ENCODE data around the gene LGALS4.
"Not testable (repeated sequence)": the region's sequence is repeated elsewhere in the genome, so short reads cannot be mapped to it uniquely, and the experiment has no call there.

The LGALS4 gene, protein sequence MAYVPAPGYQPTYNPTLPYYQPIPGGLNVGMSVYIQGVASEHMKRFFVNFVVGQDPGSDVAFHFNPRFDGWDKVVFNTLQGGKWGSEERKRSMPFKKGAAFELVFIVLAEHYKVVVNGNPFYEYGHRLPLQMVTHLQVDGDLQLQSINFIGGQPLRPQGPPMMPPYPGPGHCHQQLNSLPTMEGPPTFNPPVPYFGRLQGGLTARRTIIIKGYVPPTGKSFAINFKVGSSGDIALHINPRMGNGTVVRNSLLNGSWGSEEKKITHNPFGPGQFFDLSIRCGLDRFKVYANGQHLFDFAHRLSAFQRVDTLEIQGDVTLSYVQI

DNA sequence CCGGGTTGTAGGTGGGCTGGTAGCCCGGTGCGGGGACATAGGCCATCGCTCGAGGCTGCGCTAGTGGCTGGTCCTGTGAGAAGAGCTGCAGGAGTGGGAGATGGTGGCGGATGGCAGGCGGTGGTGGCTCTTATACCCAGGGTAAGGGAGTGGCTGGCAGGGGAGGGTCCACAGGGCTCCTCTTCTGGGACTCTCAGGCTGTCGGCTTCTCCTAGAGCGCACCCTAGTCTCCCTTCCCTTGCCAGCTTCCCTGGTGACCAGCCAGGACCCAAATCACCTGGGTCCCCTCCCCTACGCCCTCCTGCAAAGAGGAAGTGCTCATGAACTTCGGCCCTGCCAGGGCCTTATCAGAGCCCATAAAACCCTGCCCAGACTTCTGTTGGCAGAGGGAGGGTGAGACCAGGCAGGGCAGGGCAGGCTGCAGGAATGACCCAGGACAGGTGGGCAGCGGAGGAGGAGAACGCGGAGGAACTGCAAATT lies at the start of gene LGALS4:
LGALS4 (minus strand) TSS at position 105 of the 480 bp plus-strand sequence; CDS start at position 46, 59 bp downstream.
- no peak for DNase-seq (ENCODE audit: low read depth in 2 of 2)

DNA sequence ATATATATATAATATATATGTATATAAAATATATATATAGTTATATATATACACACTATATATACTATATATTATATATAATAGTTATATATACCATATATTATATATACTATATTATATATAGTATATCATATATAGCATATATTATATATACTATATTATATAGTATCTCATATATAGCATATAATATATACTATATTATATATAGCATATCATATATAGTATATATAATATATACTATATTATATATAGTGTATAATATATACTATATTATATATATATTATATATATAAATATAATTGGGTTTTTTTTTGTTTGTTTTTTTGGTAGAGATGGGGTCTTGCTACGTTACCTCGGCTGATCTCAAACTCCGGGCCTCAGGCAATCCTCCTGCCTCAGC lies 48.6 kb upstream of the LGALS4 start:
- no peak for DNase-seq (ENCODE audit: low read depth in 2 of 2)

DNA sequence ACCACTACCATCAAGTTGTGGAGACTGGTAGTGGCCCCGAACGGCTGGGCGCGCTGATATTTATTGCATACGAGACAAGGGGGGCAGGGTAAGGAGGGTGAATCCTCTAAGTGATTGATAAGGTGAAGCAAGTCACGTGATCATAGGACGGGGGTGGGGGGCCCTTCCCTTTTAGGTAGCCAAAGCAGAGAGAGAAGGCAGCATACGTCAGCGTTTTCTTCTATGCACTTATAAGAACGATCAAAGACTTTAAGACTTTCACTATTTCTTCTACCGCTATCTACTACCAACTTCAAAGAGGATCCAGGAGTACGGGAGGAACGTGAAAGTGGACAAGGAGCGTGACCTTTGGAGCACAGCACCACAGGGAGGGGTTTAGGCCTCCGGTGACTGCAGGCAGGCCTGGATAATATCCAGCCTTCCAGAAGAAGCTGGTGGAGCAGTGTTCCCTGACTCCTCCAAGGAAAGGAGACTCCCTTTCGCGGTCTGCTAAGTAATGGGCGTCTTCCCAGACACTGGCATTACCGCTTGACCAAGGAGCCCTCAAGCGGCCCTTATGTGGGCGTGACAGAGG lies 47.0 kb upstream of the LGALS4 start:
- not testable (repeated sequence) for DNase-seq (ENCODE audit: low read depth in 2 of 2)

DNA sequence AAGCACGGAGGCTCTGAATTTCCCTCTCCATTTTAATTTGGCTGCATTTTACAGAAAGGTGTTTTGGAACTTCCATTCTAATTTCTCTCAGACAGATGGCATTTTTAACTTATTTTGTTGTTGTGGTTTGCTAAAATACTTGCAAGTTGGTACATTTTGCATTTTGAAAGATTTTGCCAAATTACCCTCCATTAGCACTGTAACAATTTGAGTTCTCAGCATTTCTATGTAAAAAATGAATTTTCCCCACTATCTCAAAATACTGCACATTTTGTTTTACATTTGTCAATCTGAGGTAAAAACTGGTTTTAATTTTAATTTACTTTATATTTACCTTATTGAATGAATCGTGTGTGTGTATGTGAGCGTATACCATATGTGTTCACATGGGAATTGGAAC lies 44.1 kb upstream of the LGALS4 start:
- no peak for DNase-seq (ENCODE audit: low read depth in 2 of 2)

DNA sequence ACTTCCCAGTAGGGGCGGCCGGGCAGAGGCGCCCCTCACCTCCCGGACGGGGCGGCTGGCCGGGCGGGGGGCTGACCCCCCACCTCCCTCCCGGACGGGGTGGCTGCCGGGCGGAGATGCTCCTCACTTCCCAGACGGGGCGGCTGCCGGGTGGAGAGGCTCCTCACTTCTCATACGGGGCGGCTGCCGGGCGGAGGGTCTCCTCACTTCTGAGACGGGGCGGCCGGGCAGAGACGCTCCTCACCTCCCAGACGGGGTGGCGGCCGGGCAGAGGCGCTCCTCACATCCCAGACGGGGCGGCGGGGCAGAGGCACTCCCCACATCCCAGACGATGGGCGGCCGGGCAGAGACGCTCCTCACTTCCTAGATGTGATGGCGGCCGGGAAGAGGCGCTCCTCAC lies 43.0 kb upstream of the LGALS4 start:
- not testable (repeated sequence) for DNase-seq (ENCODE audit: low read depth in 2 of 2)

DNA sequence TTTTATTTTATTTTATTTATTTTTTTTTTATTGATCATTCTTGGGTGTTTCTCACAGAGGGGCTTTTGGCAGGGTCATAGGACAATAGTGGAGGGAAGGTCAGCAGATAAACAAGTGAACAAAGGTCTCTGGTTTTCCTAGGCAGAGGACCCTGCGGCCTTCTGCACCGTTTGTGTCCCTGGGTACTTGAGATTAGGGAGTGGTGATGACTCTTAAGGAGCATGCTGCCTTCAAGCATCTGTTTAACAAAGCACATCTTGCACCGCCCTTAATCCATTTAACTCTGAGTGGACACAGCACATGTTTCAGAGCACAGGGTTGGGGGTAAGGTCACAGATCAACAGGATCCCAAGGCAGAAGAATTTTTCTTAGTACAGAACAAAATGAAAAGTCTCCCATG lies 42.2 kb upstream of the LGALS4 start:
- not testable (repeated sequence) for DNase-seq (ENCODE audit: low read depth in 2 of 2)

DNA sequence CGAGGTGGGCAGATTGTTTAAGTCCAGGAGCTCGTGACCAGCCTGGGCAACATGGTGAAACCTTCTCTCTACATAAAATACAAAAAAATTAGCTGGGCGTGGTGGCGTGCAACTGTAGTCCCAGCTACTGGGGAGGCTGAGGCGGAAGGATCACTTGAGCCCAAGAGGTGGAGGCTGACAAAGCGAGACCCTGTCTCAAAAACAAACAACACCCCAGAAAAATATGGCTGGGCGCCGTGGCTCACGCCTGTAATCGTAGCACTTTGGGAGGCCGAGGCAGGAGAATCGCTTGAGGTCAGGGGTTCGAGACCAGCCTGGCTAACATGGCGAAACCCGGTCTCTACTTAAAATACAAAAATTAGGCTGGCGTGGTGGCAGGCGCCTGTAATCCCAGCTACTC lies 40.5 kb upstream of the LGALS4 start:
- no peak for DNase-seq (ENCODE audit: low read depth in 2 of 2)

DNA sequence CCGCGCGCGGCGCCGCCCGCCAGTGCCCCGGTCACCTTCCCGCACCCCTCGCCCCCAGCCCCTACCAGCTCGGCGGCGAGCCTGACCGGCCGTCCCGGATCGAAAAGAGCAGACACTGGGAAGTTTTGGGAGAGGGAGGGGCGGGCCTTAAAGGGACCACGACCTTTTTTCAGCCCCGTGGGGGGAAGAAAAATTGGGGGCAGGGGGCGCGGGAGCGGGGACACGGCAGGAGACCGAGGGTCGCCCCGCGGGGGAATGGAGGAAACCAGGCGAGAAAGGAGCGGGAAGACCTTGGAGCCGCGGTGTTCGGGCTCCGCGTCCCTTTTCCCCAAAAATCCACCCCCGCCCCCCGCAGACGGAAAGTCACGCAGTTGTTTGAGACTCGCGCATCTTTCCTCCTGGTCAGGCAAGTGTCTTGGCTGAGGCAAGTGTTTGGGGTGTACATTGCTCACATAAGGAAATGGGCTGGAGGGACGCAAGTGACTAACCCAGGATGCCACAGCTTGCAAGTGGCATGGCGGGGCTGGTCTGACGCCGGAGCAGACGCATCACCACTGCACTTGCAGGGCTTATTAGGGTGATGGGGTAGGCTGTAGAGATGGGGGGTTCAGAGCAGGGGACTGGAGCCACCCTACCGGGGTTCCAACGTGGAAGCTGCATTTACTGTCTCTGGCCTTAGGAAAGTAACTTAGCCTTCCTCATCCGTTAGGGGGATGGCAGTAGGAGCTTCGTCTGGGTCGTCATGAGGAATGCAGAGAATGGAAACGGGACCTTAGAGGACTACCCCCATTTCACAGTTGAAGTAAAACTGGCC lies 39.7 kb upstream of the LGALS4 start:
- no peak for DNase-seq (ENCODE audit: low read depth in 2 of 2)

DNA sequence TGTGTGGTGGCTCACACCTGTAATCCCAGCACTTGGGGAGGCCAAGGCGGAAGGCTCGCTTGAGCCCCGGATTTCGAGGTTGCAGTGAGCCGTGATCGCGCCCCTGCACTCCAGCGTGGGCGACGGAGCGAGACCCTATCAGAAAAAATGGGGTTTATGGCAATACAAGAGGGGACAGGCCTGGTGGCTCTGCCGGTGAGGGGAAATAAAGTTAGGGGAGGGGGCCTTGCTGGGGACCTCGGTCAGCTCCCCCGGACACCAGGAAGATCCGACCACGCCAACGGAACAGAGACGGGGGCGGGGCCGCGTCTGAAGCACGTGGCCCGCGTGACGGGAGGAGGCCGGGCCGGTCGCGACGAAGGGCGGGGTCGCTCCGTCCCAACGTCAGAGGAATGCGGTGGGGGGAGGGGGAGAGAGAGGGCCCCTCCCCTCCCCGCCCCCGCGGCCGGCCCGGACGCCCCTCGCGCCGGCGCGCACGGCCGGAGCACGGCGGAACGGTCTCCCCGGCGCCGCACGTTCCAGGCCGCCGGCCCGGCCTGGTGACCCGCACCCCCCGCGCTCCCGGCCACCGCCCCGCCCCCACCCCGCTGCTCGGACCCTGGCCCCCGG lies 39.0 kb upstream of the LGALS4 start:
- peak; percentile 88 to 90 for DNase-seq (ENCODE audit: low read depth in 2 of 2)

DNA sequence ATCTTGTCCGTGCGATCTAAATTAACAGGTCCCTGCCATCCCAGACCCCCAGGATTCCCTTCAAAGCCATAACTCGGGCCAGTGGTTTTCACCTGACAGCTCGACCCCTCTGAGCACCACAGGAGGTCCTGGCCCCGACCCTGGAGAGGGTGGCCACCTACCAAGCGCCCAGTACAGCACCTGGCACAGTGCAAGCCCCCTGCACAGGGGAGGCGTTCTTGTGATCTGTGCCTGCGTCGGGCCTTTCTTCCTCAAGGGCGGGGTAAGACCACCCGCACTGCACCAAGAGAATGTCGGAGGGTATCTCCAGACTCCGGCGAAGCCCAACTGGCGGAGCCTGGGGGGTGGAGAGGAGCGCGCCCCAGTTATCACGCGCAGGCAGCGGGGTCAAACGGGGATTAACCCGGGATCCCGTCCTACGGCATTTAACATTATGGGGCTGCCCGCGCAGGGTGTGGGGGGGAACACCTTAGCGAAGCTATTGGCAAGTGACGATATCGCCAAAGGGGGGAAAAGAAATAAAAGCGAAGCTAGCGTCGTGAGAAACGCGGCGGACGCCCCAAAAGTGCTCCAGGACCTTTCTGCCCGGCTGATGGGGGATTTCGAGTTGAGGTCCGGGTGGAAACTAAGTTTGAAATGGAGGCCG lies 38.4 kb upstream of the LGALS4 start:
- DNase-seq (ENCODE audit: low read depth in 2 of 2): no peak

DNA sequence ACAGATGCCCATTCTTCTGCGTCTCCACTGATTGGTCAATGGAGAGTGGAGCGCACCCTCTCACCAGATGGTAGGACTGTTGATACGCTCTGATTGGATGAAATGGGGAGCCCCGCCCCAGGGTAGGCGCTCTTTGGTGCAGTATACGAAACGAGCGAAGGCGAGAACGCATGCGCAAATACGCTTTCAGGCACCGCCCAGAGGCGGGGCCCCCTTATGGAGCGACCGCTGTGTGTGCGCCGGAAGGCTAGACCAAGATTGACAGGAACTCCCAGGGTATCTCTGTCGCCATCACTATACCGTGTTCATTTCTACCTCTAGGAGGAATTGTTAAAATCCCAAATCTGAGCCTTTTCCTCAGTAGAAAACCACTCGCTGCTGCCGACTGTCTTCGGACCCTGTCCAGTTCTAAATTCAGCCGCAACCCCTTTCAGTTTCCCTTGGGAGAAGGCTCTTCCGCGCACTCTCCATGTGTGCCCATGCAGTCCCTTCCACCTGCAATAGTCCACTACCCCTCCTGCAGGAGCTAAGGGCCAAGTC lies 37.8 kb upstream of the LGALS4 start:
- peak; percentile 95 to 97 for DNase-seq (ENCODE audit: low read depth in 2 of 2)

DNA sequence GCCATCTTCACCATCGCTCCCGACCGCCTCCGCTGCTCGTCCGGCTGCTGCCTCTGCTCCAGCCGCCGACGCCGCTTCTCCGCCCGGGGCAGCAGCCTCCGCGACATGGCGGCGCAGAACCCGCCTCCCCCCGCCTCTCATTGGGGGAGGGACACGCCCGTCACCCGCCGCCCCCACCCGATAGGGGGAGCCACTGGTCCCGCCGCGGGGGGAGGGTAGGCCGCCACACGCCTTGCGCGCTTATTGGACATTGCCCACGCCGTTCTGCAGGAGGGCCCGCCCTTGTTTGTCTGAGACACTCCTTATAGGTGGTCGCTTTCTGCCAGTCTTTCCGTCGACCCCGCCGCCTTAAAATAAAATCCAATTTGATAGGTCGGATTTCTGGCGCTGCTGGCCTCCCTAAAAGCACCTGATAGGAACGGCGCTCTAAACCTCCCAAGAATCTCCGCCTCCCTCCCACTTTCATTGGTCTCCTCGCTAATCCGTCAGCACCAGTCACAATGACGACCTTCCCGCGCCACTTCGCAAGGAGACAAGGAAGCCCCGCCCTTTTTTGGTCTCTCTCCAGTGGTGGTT lies 37.2 kb upstream of the LGALS4 start, which contains the start of gene HNRNPL:
HNRNPL (minus strand) TSS at position 127 of the 576 bp plus-strand sequence; CDS start at position 107, 20 bp downstream.
- peak; percentile 98 to 99 for DNase-seq (ENCODE audit: low read depth in 2 of 2)

DNA sequence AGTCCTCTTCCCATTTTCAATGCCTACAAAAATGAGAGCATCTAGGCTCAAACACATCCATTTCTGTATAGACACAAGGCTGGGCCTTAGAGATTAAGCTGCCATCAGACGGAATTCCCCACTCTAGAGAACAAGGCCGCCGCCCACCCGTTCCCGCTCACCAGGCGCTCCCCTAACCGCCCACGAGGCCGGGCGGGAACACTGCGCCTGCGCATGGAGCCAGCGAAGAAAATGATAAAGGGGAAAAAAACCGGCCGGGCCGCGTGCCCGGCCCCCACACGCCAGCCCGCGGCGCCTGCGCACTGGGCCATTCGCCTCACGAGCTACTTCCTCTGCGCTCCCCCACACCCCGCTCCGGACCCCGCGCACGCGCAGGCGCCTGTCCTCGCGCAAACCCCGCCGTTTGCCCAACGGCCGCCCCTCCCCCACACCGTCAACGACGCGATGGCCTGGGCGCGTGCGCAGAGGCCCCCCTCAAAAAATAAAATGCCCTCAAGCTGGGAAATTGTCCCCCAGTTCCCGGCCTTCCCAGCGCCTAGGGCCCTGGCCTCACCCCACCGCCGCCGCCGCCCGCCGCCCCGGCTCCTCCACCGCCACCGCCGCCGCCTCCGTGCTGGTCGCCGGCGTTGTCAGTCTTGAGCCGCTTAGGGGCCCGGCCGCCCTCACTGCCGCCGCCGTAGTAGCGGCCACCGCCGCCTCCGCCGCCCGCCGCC lies 36.6 kb upstream of the LGALS4 start:
- peak; percentile 99 for DNase-seq (ENCODE audit: low read depth in 2 of 2)

DNA sequence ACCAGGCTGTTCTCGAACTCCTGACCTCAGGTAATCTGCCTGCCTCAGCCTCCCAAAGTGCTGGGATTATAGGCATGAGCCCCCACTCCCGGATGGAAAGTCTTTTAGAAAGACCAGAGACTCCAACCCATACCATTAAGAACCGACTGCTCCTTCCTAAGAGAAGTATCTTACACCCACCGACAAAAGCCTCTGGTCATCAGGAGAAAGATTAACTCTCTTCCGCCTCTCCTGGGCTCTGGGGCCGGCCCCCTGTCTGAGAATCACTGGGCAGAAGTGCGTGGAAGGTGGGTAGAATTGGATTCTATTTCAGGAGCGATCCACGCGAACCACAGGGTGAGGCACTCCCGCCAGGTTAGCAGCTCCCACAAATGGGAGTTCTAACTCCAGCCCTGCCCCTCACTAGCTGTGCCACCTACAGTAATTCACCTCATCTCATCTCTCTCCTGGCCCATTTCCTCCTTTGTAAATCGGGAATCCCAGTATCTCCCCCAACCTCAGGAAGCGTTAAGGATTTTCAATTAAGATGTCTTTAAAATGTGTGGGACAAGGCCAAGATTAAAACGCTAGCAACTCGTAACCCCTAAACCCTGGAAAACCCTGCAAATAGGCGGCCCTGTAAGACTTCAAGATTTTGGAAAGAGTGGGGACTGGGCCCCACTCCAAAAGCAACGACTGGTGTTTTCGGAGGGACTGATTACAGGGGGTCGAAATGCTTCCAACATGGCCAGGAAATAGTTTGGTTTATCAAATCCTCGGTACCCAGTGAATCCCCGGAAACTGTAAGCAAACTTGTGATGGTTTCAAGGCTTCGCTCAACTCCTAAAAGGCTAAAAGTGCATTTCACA lies 35.8 kb upstream of the LGALS4 start:
- no peak for DNase-seq (ENCODE audit: low read depth in 2 of 2)

DNA sequence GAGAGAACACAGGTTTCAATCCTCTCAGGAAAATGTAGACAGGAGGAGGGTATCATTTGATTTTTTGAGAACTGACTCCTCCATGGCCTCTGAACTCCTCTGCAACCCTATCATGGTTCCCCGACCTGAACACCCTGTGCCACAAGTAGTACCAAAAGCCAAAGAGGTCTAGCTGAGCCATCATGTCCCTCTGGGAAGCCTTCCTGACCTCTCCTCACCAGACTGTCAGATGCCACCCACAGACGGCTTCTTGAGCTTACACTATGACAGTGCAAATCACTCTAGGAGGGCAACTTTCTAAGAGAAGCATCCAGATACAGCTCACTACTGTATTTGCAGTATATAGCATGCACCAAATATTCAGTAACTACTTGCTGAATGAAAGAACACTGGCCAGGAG lies 33.4 kb upstream of the LGALS4 start:
- DNase-seq (ENCODE audit: low read depth in 2 of 2): no peak

DNA sequence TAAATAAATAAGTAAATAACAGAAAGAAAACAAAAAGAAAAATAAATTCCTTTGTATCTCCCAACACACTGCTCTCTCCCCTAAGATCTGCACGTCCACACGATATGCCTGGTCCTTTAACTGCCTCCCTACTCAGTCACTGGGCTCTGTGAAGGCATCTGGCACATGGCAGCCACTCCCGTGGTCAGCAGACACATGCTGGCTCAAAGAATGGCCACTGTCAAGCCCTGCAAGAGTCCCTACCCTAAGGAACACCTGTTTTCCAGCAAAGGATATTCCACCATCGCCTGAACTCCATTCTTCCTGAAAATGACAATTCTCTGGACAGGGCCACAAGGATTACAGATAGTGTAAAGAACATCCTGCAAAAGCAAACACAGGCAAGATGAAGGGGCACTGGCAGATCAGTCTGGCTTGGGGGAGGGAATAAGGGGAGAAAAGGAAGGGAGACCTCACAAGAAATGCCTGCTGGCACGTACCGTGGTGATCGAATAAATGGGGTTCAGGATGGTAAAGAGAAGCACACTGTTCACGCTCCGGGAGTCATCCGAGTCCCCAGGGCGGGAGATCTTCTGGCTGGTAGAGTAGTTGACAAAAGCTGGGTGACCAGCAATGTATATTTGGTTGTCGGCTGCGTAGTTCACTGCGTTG lies 32.8 kb upstream of the LGALS4 start:
- no peak for DNase-seq (ENCODE audit: low read depth in 2 of 2)

DNA sequence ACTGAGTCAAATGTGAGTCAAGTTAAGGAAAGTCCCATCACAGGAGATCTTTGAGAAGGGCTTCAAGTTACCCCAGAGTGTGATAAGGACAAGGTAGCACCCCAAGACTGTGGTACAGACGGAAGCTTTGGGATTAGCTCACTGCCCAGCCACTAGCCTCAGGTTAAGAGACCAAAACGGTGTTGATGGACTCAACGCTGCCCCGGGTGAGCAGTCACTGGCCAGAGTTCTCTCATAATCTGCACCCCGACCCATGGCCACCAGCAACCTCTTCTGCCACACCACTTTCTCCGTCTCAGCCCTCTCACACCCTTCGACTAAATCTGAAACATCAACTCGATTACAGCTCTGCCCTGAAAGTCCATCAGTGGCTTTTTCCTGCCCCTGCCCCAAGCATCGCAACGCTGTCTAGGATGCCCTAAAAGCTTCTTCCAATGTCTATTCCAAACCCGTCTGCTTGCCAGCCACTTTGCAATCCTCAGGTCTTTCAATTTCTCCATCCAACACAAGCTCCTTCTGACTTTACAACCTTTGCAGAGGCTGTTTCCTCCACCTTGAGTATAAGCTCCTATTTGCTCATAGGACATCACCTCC lies 31.4 kb upstream of the LGALS4 start:
- DNase-seq (ENCODE audit: low read depth in 2 of 2): no peak

DNA sequence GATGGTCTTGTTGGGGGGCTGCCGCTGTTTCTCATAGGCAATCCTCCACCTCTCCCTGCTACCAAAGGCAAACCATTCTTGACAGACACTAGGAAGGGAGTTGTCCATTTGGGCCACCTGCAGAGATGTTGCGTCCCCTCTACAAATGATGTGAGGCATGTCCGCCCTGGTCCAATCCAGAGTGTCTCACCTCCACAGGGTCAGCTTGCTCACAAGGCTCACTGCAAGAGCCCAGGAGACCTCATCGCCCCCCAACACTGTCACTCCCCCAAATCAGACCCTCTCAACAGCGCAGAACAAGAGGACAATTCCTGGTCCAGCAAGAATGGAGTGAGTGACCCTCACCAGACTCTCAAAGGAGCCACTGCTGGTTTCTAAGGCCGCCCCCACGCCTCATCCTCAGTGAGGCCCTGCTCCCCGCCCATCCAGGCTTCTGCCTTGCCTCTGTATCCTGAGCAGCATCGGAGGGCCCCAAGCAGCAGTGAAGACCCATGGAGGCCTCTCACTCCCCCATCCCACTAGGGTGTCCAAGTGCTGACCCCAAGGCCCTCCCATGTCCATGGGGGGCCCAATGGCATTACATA lies 30.5 kb upstream of the LGALS4 start:
- no peak for DNase-seq (ENCODE audit: low read depth in 2 of 2)
